Upper lobe of right lung (tissue), 1 donor: ENCODE results near the gene MEGF6. TPM values are rescaled to one million over a fixed set of nuclear protein-coding genes. Genes with fewer than 3 reads are reported as not detected.

Experiments
- ATAC-seq: fragments of 200-7000 bp; cut with Tn5 transposase; one replicate; pipeline ENCODE4 v1.9.1; 2020; ENCODE audit warnings: mild to moderate bottlenecking, moderate library complexity
- DNase-seq: peaks from one replicate; pipeline ENCODE4 v3.0.0-alpha.2; 2020
- H3K27ac ChIP-seq: fragments of 200-600 bp; one replicate; pipeline ENCODE4 v1.8.0; 2022
- H3K27me3 ChIP-seq: fragments of 200-600 bp; one replicate; pipeline ENCODE4 v1.8.0; 2022; ENCODE audit warnings: mild to moderate bottlenecking
- H3K36me3 ChIP-seq: fragments of 200-600 bp; one replicate; pipeline ENCODE4 v1.8.0; 2022
- H3K4me1 ChIP-seq: fragments of 200-600 bp; one replicate; pipeline ENCODE4 v1.8.0; 2022
- H3K4me3 ChIP-seq: fragments of 200-600 bp; one replicate; pipeline ENCODE4 v1.8.0; 2022; ENCODE audit warnings: mild to moderate bottlenecking
- H3K9me3 ChIP-seq: fragments of 200-600 bp; one replicate; pipeline ENCODE4 v1.8.0; 2022
- CTCF ChIP-seq: fragments of 200-600 bp; IDR thresholded peaks from one replicate; pipeline ENCODE4 v1.8.0; 2022; ENCODE audit warnings: antibody characterized with exemption
- intact Hi-C: fragments of 100-400 bp; cut with DNase I; formaldehyde crosslinking; loops from one replicate; pipeline ENCODE4 v1.11.0; 2022
- total RNA-seq: library from RNA; stranded (reverse); fragmentation: NEBNext Ultra II Directional; extraction: Animal tissue kit (Norgen Biotek cat#: 25700); gene quantifications from one replicate; pipeline ENCODE4 v1.2.1, GENCODE V29; 2021
- donor health status: DM: no; HTN: yes; CAD: no; lungs with severe emphysema.

MEGF6 gene
- total RNA-seq, 1 donor from 2014 or later = 96.6 TPM

DNA sequence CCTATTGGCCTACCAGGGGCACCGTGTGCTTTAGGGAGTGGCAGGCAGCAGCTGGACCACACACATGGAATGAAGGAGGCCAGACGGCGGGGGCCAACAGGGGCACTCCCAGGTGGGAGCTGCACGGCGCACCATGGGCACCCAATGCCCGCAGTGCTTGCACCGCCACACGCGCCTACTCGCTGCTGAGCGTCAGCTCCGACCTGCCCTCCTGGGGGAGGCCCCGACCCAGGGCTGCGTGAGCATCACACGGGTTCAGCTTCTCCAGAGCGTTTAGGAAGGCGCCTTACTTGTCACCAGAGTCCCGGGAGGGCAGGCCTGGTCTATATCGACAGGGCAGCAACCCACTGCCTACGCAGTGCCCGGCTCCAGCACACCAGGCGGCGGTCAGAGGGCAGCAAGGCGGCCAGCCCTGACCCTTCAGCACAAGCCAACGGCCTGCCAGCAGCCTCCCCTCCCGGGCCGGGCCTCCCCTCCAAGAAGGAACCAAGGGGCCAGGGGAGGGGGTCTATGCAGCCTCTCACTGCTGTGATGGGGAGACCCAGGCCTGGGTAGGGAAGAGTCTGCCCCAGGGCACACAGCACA lies 91.9 kb downstream of the MEGF6 start:
- no peak overlapping the region for H3K27ac ChIP-seq
- no peaks in the 10 kb centered on the region for H3K4me1 ChIP-seq
- H3K4me3 ChIP-seq = no peak overlapping the region
- no peak for TF ChIP-seq CTCF
- no peaks in the 10 kb centered on the region for H3K36me3 ChIP-seq
- ATAC-seq (no peak), DNase-seq (no peak)
- H3K9me3 ChIP-seq = no peaks in the 10 kb centered on the region
- intact Hi-C loops = no loop called here
- no peaks in the 10 kb centered on the region for H3K27me3 ChIP-seq

- Histone ChIP-seq H3K27ac (no peak overlapping the region), H3K36me3 (no peaks in the 10 kb centered on the region), H3K27me3 (no peaks in the 10 kb centered on the region), H3K4me1 (no peaks in the 10 kb centered on the region), H3K4me3 (no peak overlapping the region), H3K9me3 (no peaks in the 10 kb centered on the region)
- TF ChIP-seq CTCF = no peak
- DNase-seq (no peak), ATAC-seq (no peak)
- intact Hi-C loops = no loop called here
Measured at GRCh38 chr1:3518756-3519155, 92.6 kb downstream of the MEGF6 start.

DNA sequence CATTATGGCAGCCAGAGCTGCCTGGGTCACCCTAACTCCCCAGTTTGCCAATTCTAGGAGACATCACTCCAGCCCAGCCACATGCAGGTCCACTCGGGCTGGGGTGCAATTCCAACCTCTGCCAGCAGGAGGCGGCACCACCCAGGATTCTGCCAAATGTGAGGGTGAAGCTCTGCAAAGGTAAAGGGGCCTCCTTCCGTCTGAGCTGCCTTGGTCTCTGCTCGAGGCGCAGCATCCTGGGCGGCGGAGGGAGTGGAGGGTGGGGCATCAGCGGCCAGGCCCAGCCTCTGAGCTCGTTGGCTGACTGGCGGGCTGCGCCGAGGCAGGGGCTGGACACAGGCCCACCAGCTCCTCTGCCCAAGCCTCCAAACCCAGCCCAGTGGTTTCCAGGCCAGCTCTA lies 93.1 kb downstream of the MEGF6 start:
- ATAC-seq = no peak
- no peak for DNase-seq
- H3K27ac ChIP-seq = no peak overlapping the region
- H3K27me3 ChIP-seq = no peaks in the 10 kb centered on the region
- no peak overlapping the region for H3K4me3 ChIP-seq
- no peaks in the 10 kb centered on the region for H3K9me3 ChIP-seq
- intact Hi-C loops = no loop called here
- H3K4me1 ChIP-seq = no peaks in the 10 kb centered on the region
- H3K36me3 ChIP-seq = no peaks in the 10 kb centered on the region
- TF ChIP-seq CTCF = peak; percentile 74

GRCh38 chr1:3516911-3517675 lies 94.2 kb downstream of the MEGF6 start:
- no peaks in the 10 kb centered on the region for H3K9me3 ChIP-seq
- no peak for TF ChIP-seq CTCF
- ATAC-seq = no peak
- H3K27ac ChIP-seq = no peak overlapping the region
- no peaks in the 10 kb centered on the region for H3K4me1 ChIP-seq
- intact Hi-C loops = no loop called here
- no peak for DNase-seq
- H3K27me3 ChIP-seq = no peaks in the 10 kb centered on the region
- no peak overlapping the region for H3K4me3 ChIP-seq
- no peaks in the 10 kb centered on the region for H3K36me3 ChIP-seq

GRCh38 chr1:3516481-3516869 lies 94.8 kb downstream of the MEGF6 start:
- Histone ChIP-seq H3K27me3 (no peaks in the 10 kb centered on the region), H3K9me3 (no peaks in the 10 kb centered on the region), H3K36me3 (no peaks in the 10 kb centered on the region), H3K4me3 (no peak overlapping the region), H3K27ac (no peak overlapping the region), H3K4me1 (no peaks in the 10 kb centered on the region)
- ATAC-seq = no peak
- intact Hi-C loops = no loop called here
- TF ChIP-seq CTCF = no peak
- DNase-seq = no peak
